ENCODE measurements around the gene NDUFA6. TPM values are rescaled to one million over a fixed set of nuclear protein-coding genes. Genes with fewer than 3 reads are reported as not detected.

The NDUFA6 gene
- total and polyA plus RNA-seq, 2 of the 13 experiments (the other 11 are each of a cell fraction or from before 2014, with no cell fraction given) = 68.5 to 87.8 TPM

DNA sequence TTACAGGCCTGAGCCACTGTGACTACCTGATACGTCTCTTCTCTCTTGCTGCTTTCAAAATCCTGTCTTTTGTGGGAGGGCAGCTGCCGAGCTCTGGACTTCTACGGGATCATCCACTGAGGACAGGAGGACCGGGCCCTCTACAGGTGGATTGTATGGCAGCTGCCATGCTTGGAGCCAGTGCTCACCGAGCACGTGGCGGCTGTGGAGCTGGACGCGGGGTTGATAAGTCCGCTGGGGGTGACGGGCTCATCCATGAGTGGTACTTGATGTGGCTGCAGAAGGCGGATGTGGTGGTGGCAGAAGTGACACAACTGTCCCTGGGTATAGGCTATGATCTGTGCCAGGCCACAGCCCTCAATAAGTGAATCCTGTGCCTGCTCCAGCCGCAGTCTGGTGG is 41.9 kb upstream of the NDUFA6 start (continued):
- no peak for TF ChIP-seq PHF8 (CRISPR knock-in tag; IDR thresholded peaks at IDR 0.05)
- TF ChIP-seq, protein P1, sequence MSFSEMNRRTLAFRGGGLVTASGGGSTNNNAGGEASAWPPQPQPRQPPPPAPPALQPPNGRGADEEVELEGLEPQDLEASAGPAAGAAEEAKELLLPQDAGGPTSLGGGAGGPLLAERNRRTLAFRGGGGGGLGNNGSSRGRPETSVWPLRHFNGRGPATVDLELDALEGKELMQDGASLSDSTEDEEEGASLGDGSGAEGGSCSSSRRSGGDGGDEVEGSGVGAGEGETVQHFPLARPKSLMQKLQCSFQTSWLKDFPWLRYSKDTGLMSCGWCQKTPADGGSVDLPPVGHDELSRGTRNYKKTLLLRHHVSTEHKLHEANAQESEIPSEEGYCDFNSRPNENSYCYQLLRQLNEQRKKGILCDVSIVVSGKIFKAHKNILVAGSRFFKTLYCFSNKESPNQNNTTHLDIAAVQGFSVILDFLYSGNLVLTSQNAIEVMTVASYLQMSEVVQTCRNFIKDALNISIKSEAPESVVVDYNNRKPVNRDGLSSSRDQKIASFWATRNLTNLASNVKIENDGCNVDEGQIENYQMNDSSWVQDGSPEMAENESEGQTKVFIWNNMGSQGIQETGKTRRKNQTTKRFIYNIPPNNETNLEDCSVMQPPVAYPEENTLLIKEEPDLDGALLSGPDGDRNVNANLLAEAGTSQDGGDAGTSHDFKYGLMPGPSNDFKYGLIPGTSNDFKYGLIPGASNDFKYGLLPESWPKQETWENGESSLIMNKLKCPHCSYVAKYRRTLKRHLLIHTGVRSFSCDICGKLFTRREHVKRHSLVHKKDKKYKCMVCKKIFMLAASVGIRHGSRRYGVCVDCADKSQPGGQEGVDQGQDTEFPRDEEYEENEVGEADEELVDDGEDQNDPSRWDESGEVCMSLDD (CRISPR knock-in tag; IDR thresholded peaks at IDR 0.05; ENCODE audit: borderline replicate concordance) = no peak
- TF ChIP-seq, protein P2, sequence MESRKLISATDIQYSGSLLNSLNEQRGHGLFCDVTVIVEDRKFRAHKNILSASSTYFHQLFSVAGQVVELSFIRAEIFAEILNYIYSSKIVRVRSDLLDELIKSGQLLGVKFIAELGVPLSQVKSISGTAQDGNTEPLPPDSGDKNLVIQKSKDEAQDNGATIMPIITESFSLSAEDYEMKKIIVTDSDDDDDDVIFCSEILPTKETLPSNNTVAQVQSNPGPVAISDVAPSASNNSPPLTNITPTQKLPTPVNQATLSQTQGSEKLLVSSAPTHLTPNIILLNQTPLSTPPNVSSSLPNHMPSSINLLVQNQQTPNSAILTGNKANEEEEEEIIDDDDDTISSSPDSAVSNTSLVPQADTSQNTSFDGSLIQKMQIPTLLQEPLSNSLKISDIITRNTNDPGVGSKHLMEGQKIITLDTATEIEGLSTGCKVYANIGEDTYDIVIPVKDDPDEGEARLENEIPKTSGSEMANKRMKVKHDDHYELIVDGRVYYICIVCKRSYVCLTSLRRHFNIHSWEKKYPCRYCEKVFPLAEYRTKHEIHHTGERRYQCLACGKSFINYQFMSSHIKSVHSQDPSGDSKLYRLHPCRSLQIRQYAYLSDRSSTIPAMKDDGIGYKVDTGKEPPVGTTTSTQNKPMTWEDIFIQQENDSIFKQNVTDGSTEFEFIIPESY (CRISPR knock-in tag; IDR thresholded peaks at IDR 0.05) = peak; percentile 84
- TF ChIP-seq AGO1 (IDR thresholded peaks at IDR 0.05; ENCODE audit: low read depth, low read length, poor library complexity, severe bottlenecking) = peak; percentile 31

DNA sequence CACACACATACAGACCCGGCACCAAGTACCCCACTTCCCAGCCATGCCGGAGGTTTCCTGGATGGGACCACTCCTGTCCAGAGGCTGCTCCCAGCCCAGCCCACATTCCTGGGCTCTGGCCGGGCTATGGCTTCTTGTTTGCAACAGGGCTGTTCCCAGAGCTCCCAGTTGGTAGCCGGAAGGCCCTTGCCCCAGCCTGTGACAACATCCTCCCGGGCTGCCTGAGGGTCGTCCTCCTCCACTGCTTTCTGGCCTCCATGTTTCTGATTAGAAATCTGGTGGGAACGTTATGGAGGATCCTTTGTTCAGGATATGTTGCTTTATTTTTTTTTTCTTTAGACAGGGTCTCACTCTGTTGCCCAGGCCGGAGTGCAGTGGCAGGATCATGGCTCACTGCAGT is 41.0 kb upstream of the NDUFA6 start:
- Histone ChIP-seq H3K4me3 (replicated peaks in 1 of 3; ENCODE audit: insufficient read depth in 1 of 3, low read depth in 2 of 3, low read length in 3 of 3) (peak overlapping the region; percentile 18 to 57 (median 33); a peak in 4 of 6 replicates), H3K4me1 (ENCODE audit: insufficient read depth, low read length) (peaks cover 32% of the 10 kb centered on the region), H3K27ac (ENCODE audit: extremely low read length, insufficient read depth, low read length) (peak overlapping the region; percentile 20), H2AFZ (ENCODE audit: low read length) (no peak overlapping the region), H3K36me3 (replicated peaks in 1 of 2; ENCODE audit: control insufficient read depth in 1 of 2, insufficient read depth in 2 of 2, low read length in 2 of 2) (no peaks in the 10 kb centered on the region), H3K4me2 (ENCODE audit: low read depth, low read length) (peak overlapping the region; percentile 69), H3K27me3 (ENCODE audit: control insufficient read depth in 1 of 2, insufficient read depth in 2 of 2, low read length in 2 of 2) (no peaks in the 10 kb centered on the region), H3K9me3 (ENCODE audit: low read length) (no peaks in the 10 kb centered on the region), H3K79me2 (ENCODE audit: insufficient read depth, low read length) (no peaks in the 10 kb centered on the region), H3K9ac (ENCODE audit: insufficient read depth, low read depth, low read length) (peak overlapping the region; percentile 19; the same call in 1 of the 2 replicates), H4K20me1 (ENCODE audit: insufficient read depth, low read length) (no peaks in the 10 kb centered on the region)
- BruUV-seq (replicated peaks) = no TSS peak
- FAIRE-seq (no peak), DNase-seq (ENCODE audit: low spot score) (peak; percentile 37), ATAC-seq (peak; percentile 64)
- 21% methylated on average over 8 of the region's 8 CpGs for WGBS (ENCODE audit: low lambda C conversion rate)
- CTCF ChIA-PET (ENCODE audit: low intra/inter-chr PET ratio, low total read pairs) = no interaction called here
- intact Hi-C loops (cut with micrococcal nuclease; ENCODE audit: unreplicated experiment) = no loop called here
- in situ Hi-C loops (cut with HindIII; ENCODE audit: extremely low pct_ligation_motif_present, low pct_unique_long_range_greater_than_20kb) = no loop called here
- POLR2A ChIA-PET = interaction anchor here (1.0 kb wide), 1 partner anchor 41 kb away, joined by 3 read pairs; the partner anchor contains the start of gene NDUFA6
- TF ChIP-seq KLF11 (CRISPR knock-in tag; IDR thresholded peaks at IDR 0.05) (no peak), DNMT1 (CRISPR knock-in tag; IDR thresholded peaks at IDR 0.05) (no peak), CC2D1A (CRISPR knock-in tag; IDR thresholded peaks at IDR 0.05) (no peak), ZNF101 (CRISPR knock-in tag; IDR thresholded peaks at IDR 0.05; ENCODE audit: borderline replicate concordance, low read depth) (no peak), ZBTB38 (CRISPR knock-in tag; IDR thresholded peaks at IDR 0.05) (no peak), FOXC1 (CRISPR knock-in tag; IDR thresholded peaks at IDR 0.05; ENCODE audit: borderline replicate concordance) (no peak), POLR2G (IDR thresholded peaks at IDR 0.05; ENCODE audit: low read depth, low read length) (0 out of 2 replicates have a peak, but pooled peaks have one; percentile 11), HMG20B (CRISPR knock-in tag; conservative IDR thresholded peaks at IDR 0.05) (no peak)
- TF ChIP-seq, protein P3, sequence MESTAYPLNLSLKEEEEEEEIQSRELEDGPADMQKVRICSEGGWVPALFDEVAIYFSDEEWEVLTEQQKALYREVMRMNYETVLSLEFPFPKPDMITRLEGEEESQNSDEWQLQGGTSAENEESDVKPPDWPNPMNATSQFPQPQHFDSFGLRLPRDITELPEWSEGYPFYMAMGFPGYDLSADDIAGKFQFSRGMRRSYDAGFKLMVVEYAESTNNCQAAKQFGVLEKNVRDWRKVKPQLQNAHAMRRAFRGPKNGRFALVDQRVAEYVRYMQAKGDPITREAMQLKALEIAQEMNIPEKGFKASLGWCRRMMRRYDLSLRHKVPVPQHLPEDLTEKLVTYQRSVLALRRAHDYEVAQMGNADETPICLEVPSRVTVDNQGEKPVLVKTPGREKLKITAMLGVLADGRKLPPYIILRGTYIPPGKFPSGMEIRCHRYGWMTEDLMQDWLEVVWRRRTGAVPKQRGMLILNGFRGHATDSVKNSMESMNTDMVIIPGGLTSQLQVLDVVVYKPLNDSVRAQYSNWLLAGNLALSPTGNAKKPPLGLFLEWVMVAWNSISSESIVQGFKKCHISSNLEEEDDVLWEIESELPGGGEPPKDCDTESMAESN (CRISPR knock-in tag; conservative IDR thresholded peaks at IDR 0.05) = no peak

Data from HepG2 (cell line).